Middle frontal gyrus (tissue), 1 donor: Measurements from ENCODE around the gene AGAP2.
"Not testable (repeated sequence)": the region's sequence is repeated elsewhere in the genome, so short reads cannot be mapped to it uniquely, and the experiment has no call there.

ENCODE experiments used
- DNase-seq: peaks from one replicate; pipeline ENCODE4 v3.0.0-alpha.2; 2015; ENCODE audit warnings: low spot score; ENCODE audit errors: extremely low spot score

AGAP2 gene

DNA sequence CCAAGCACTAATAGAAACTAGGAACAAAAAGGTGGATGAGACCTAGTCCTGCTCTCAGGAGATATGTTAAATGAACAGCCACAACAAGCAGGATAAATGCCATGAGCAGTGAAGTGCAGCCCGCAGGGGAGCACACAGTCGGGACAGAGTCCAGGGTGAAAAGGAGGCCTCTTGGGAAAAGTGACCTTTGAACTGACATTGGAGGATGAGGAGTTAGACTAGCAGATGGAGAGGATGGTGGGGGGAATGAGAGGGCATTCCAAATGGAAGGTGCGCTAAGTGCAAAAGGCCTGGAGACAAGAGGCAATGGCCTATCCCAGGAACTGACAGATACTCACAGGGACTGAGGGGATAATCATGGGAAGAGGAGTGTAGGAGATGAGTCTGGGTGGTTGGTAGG lies 40.1 kb downstream of the AGAP2 start:
- no peak for DNase-seq

DNA sequence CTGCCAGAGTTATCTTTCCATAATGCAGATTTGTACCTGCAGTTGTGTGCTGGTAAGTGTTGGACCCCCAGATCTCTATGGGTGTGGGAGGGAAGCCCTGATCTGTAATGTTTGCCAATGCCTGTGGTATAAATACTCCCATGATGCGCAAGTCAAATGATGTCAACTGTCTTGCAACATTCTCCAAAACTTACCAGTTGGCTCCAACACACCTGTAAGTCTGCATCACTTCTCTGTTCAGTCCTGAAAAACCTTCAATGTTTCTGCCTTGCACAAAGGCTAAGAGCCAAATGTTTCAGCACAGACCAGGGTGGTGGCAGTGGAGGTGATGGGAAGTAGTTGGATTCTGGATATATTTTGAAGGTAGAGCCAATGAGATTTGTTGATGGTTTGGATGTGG lies 41.5 kb downstream of the AGAP2 start:
- no peak for DNase-seq

GRCh38 chr12:57695770-57696432 lies 42.6 kb downstream of the AGAP2 start:
- DNase-seq = no peak

- DNase-seq = no peak
These were observed 44.0 kb downstream of the AGAP2 start for GRCh38 chr12:57694459-57695019.

- DNase-seq = peak; percentile 98
These were observed 44.7 kb downstream of the AGAP2 start, which contains the start of gene OS9 for GRCh38 chr12:57693659-57694458. Gene OS9 (plus strand): TSS chr12:57694132. CDS start chr12:57694162, 30 bp downstream.

GRCh38 chr12:57693317-57693658 lies 45.3 kb downstream of the AGAP2 start:
- DNase-seq = no peak

GRCh38 chr12:57692500-57692899 lies 46.0 kb downstream of the AGAP2 start:
- DNase-seq = no peak

- DNase-seq = no peak
These were observed 49.6 kb downstream of the AGAP2 start for GRCh38 chr12:57688931-57689330.

- DNase-seq = no peak
These were observed 50.7 kb downstream of the AGAP2 start for GRCh38 chr12:57687862-57688261.

GRCh38 chr12:57679697-57680096 lies 58.8 kb downstream of the AGAP2 start:
- DNase-seq = no peak

GRCh38 chr12:57677947-57678346 lies 60.6 kb downstream of the AGAP2 start:
- not testable (repeated sequence) for DNase-seq

DNA sequence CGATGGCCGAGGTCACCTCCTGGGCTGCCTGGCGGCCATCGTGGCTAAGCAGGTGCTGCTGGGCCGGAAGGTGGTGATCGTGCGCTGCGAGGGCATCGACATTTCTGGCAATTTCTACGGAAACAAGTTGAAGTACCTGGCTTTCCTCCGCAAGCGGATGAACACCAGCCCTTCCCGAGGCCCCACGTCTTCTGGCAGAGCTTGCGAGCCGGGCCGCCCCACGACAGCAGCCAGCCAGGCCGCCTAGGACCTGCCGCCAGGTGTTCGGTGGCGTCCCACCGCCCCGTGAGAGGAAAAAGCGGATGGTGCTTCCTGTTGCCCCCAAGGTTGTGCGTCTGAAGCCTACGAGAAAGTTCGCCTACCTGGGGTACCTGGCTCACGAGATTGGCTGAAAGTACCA lies 63.9 kb downstream of the AGAP2 start:
- DNase-seq = no peak
